ENCODE results near the gene GNMT.
"Not testable (repeated sequence)": the region's sequence is repeated elsewhere in the genome, so short reads cannot be mapped to it uniquely, and the experiment has no call there.

Gene GNMT

GRCh38 chr6:42974919-42975505, 14.5 kb downstream of the GNMT start:
- no peak for DNase-seq (ENCODE audit: low spot score)

GRCh38 chr6:42978487-42978838, 17.9 kb downstream of the GNMT start:
- DNase-seq (ENCODE audit: low spot score), result no peak

GRCh38 chr6:42978839-42979522, 18.4 kb downstream of the GNMT start, which contains the start of gene PEX6:
Gene PEX6, minus strand, starts transcription at chr6:42979181. Its CDS starts 31 bp downstream, at chr6:42979150.
- peak; percentile 84 for DNase-seq (ENCODE audit: low spot score)

- no peak for DNase-seq (ENCODE audit: low spot score)
Observed at GRCh38 chr6:42979523-42980177, 19.1 kb downstream of the GNMT start.

GRCh38 chr6:42981836-42982235, 21.3 kb downstream of the GNMT start:
- DNase-seq (ENCODE audit: low spot score), result no peak

GRCh38 chr6:42984001-42984923, 23.7 kb downstream of the GNMT start, which contains the start of gene PPP2R5D:
Gene PPP2R5D, plus strand, starts transcription at chr6:42984570. Its CDS starts 108 bp downstream, at chr6:42984678.
- peak; percentile 99 for DNase-seq (ENCODE audit: low spot score)

- DNase-seq (ENCODE audit: low spot score), result no peak
Observed at GRCh38 chr6:42984924-42985475, 24.4 kb downstream of the GNMT start.

GRCh38 chr6:42987533-42988451, 27.2 kb downstream of the GNMT start:
- no peak for DNase-seq (ENCODE audit: low spot score)

- DNase-seq (ENCODE audit: low spot score), result no peak
Observed at GRCh38 chr6:42988486-42989020, 28.0 kb downstream of the GNMT start.

- DNase-seq (ENCODE audit: low spot score), result no peak
Observed at GRCh38 chr6:42989923-42990322, 29.4 kb downstream of the GNMT start.

GRCh38 chr6:42993445-42993844, 32.9 kb downstream of the GNMT start:
- DNase-seq (ENCODE audit: low spot score), result no peak

GRCh38 chr6:42996513-42996912, 36.0 kb downstream of the GNMT start:
- DNase-seq (ENCODE audit: low spot score), result no peak

- not testable (repeated sequence) for DNase-seq (ENCODE audit: low spot score)
Observed at GRCh38 chr6:42998205-42998604, 37.7 kb downstream of the GNMT start.

GRCh38 chr6:43001843-43002242, 41.3 kb downstream of the GNMT start:
- no peak for DNase-seq (ENCODE audit: low spot score)

GRCh38 chr6:43005844-43006243, 45.3 kb downstream of the GNMT start:
- DNase-seq (ENCODE audit: low spot score), result no peak

- DNase-seq (ENCODE audit: low spot score), result no peak
Observed at GRCh38 chr6:43006251-43006650, 45.7 kb downstream of the GNMT start.

GRCh38 chr6:43007126-43007525, 46.6 kb downstream of the GNMT start:
- DNase-seq (ENCODE audit: low spot score), result no peak

GRCh38 chr6:43009124-43009523, 48.6 kb downstream of the GNMT start:
- DNase-seq (ENCODE audit: low spot score), result no peak

GRCh38 chr6:43011207-43011606, 50.7 kb downstream of the GNMT start:
- no peak for DNase-seq (ENCODE audit: low spot score)

- no peak for DNase-seq (ENCODE audit: low spot score)
Observed at GRCh38 chr6:43012364-43012763, 51.8 kb downstream of the GNMT start.
